Smooth muscle cell (in vitro differentiated cells): Measurements from ENCODE around the gene SLC22A16. TPM values are rescaled to one million over a fixed set of nuclear protein-coding genes. Genes with fewer than 3 reads are reported as not detected.

ENCODE experiments used
- DNase-seq: peaks from one replicate; lab custom pipeline; 2025; ENCODE audit not compliant: unreplicated experiment; lab: John Stamatoyannopoulos, UW
- H2AFZ ChIP-seq: fragments of 200-600 bp; sonication (generic); 2 replicates; pipeline ENCODE4 v1.6.0; 2016; ENCODE audit warnings: antibody characterized with exemption, low read depth, mild to moderate bottlenecking
- H3F3A ChIP-seq: fragments of 200-600 bp; sonication (generic); 2 replicates; pipeline ENCODE4 v1.6.0; 2017; ENCODE audit warnings: antibody characterized with exemption, low read depth
- H3K27ac ChIP-seq: fragments of 200-600 bp; sonication (generic); 2 replicates; pipeline ENCODE4 v1.5.1; 2016; ENCODE audit warnings: low read depth, mild to moderate bottlenecking
- H3K27me3 ChIP-seq: fragments of 200-600 bp; sonication (generic); 2 replicates; pipeline ENCODE4 v1.6.1; 2016; ENCODE audit warnings: low read depth, mild to moderate bottlenecking
- H3K36me3 ChIP-seq: fragments of 200-600 bp; sonication (generic); 2 replicates; pipeline ENCODE4 v1.5.1; 2016; ENCODE audit warnings: low read depth
- H3K4me1 ChIP-seq: fragments of 200-600 bp; sonication (generic); 2 replicates; pipeline ENCODE4 v1.5.1; 2016; ENCODE audit warnings: low read depth
- H3K4me2 ChIP-seq: fragments of 200-600 bp; sonication (generic); 2 replicates; pipeline ENCODE4 v1.6.0; 2016; ENCODE audit warnings: mild to moderate bottlenecking
- H3K4me3 ChIP-seq: fragments of 200-600 bp; sonication (generic); 2 replicates; pipeline ENCODE4 v1.5.1; 2016; ENCODE audit warnings: mild to moderate bottlenecking
- H3K79me2 ChIP-seq: fragments of 200-600 bp; sonication (generic); 2 replicates; pipeline ENCODE4 v1.6.0; 2016; ENCODE audit warnings: low read depth, mild to moderate bottlenecking
- H3K9ac ChIP-seq: fragments of 200-600 bp; sonication (generic); 2 replicates; pipeline ENCODE4 v1.6.0; 2016; ENCODE audit warnings: low read depth
- H3K9me3 ChIP-seq: fragments of 200-600 bp; sonication (generic); replicated peaks from 2 replicates; pipeline ENCODE4 v1.5.1; 2016; ENCODE audit warnings: low read depth
- H4K20me1 ChIP-seq: fragments of 200-600 bp; sonication (generic); 2 replicates; pipeline ENCODE4 v1.6.0; 2016; ENCODE audit warnings: low read depth
- CTCF ChIP-seq: fragments of 200-600 bp; sonication (generic); IDR thresholded peaks from 2 replicates; pipeline ENCODE4 v1.5.1; 2017; ENCODE audit warnings: borderline replicate concordance, mild to moderate bottlenecking, antibody characterized with exemption; ENCODE audit not compliant: insufficient read depth, poor library complexity, severe bottlenecking
- WGBS: methylation state at CpG from one replicate; pipeline ENCODE4 v1.1.7; 2016; ENCODE audit warnings: low lambda C conversion rate; 5-methylcytosine and 5-hydroxymethylcytosine counted together
- polyA plus RNA-seq: library from polyadenylated mRNA; unstranded; fragments of >200 nt; fragmentation: Nextera tagmentation; extraction: Ambion mirVana; gene quantifications from 2 replicates; pipeline ENCODE4 v1.2.1, GENCODE V29; 2016
- total RNA-seq: library from RNA; depleted of rRNA; stranded (reverse); fragments of >200 nt; gene quantifications from 2 replicates; pipeline ENCODE4 v1.2.3, GENCODE V29; 2014

Gene SLC22A16
- total and polyA plus RNA-seq, 2 experiments from 2014 or later: not detected

DNA sequence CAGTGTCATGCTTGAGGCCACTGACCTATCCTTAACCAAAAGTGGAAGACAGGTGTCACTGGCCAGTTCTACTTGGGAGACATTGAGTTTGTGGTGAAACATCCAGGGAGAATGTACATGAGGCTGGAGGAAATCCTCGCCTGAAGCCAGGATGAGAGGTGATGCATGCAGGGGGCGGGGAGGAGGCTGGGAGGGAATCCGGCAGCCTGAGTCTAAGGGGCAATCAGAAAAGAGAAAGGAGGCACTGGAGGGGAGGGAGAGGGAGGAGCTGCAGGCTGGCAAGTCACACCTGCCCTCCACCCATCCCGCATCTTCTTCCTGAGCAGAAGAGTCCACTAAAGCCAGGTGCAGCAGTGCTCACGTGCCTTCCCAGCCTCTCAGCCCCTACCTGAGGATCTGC lies 46.2 kb downstream of the SLC22A16 start:
- Histone ChIP-seq H4K20me1 (no peaks in the 10 kb centered on the region), H3K9ac (no peak overlapping the region), H3K4me1 (no peaks in the 10 kb centered on the region), H3K79me2 (no peaks in the 10 kb centered on the region), H3K27me3 (peaks cover 4% of the 10 kb centered on the region), H3K4me2 (no peak overlapping the region), H2AFZ (no peak overlapping the region), H3K9me3 (no peaks in the 10 kb centered on the region), H3F3A (no peaks in the 10 kb centered on the region), H3K27ac (no peak overlapping the region), H3K4me3 (no peak overlapping the region), H3K36me3 (no peaks in the 10 kb centered on the region)
- WGBS: 60% methylated on average over 5 of the region's 5 CpGs
- no peak for DNase-seq
- TF ChIP-seq CTCF: no peak

- Histone ChIP-seq H4K20me1 (no peaks in the 10 kb centered on the region), H3K4me1 (no peaks in the 10 kb centered on the region), H3K36me3 (no peaks in the 10 kb centered on the region), H3F3A (no peaks in the 10 kb centered on the region), H3K9me3 (no peaks in the 10 kb centered on the region), H3K79me2 (no peaks in the 10 kb centered on the region), H2AFZ (no peak overlapping the region), H3K4me3 (no peak overlapping the region), H3K9ac (no peak overlapping the region), H3K4me2 (no peak overlapping the region), H3K27ac (no peak overlapping the region), H3K27me3 (peaks cover 12% of the 10 kb centered on the region)
- DNase-seq: no peak
- WGBS: 98% methylated on average over 2 of the region's 2 CpGs
- TF ChIP-seq CTCF: no peak
These were observed 48.3 kb downstream of the SLC22A16 start for GRCh38 chr6:110428153-110428552.

- Histone ChIP-seq H3K4me3 (no peak overlapping the region), H4K20me1 (no peaks in the 10 kb centered on the region), H3K9me3 (no peaks in the 10 kb centered on the region), H3K27me3 (peaks cover 12% of the 10 kb centered on the region), H3F3A (no peaks in the 10 kb centered on the region), H2AFZ (no peak overlapping the region), H3K79me2 (no peaks in the 10 kb centered on the region), H3K36me3 (no peaks in the 10 kb centered on the region), H3K27ac (no peak overlapping the region), H3K4me2 (no peak overlapping the region), H3K4me1 (no peaks in the 10 kb centered on the region), H3K9ac (no peak overlapping the region)
- no peak for TF ChIP-seq CTCF
- DNase-seq: no peak
- 61% methylated on average over 5 of the region's 5 CpGs for WGBS
These were observed 50.6 kb downstream of the SLC22A16 start for GRCh38 chr6:110425816-110426215.

GRCh38 chr6:110422444-110422822 lies 54.0 kb downstream of the SLC22A16 start:
- TF ChIP-seq CTCF: no peak
- Histone ChIP-seq H2AFZ (no peak overlapping the region), H3K27ac (no peak overlapping the region), H3K36me3 (no peaks in the 10 kb centered on the region), H3K4me1 (no peaks in the 10 kb centered on the region), H3K4me3 (no peak overlapping the region), H3K9me3 (no peaks in the 10 kb centered on the region), H3F3A (no peaks in the 10 kb centered on the region), H3K4me2 (no peak overlapping the region), H3K27me3 (peaks cover 16% of the 10 kb centered on the region), H4K20me1 (no peaks in the 10 kb centered on the region), H3K9ac (no peak overlapping the region), H3K79me2 (no peaks in the 10 kb centered on the region)
- DNase-seq: no peak
